HG03520 (cell line): ENCODE data around the gene MYO5C.
A peak's percentile ranks its signal among the peaks of the same experiment; 100 is the strongest.

Experiments used
- ATAC-seq: cut with Tn5 transposase; IDR thresholded peaks from one replicate; pipeline ENCODE4 v1.9.1; 2021; ENCODE audit warnings: mild to moderate bottlenecking, moderate library complexity; ENCODE audit not compliant: unreplicated experiment

The MYO5C gene

GRCh38 chr15:52295421-52296001, at the start of gene MYO5C:
TSS of gene MYO5C (minus strand) at chr15:52295804. CDS start at chr15:52295636, 168 bp downstream.
- ATAC-seq = no peak

- ATAC-seq = no peak
Observed at GRCh38 chr15:52344592-52344991, 49.0 kb upstream of the MYO5C start.

GRCh38 chr15:52343831-52344230, 48.2 kb upstream of the MYO5C start:
- ATAC-seq = no peak

- ATAC-seq = no peak
Observed at GRCh38 chr15:52340093-52340492, 44.5 kb upstream of the MYO5C start.

GRCh38 chr15:52338891-52339290, 43.3 kb upstream of the MYO5C start:
- no peak for ATAC-seq

GRCh38 chr15:52338058-52338457, 42.5 kb upstream of the MYO5C start:
- no peak for ATAC-seq

- no peak for ATAC-seq
Observed at GRCh38 chr15:52337198-52337853, 41.7 kb upstream of the MYO5C start.

GRCh38 chr15:52336529-52336928, 40.9 kb upstream of the MYO5C start:
- ATAC-seq = no peak

- ATAC-seq = no peak
Observed at GRCh38 chr15:52334491-52335160, 39.0 kb upstream of the MYO5C start.

GRCh38 chr15:52331490-52332240, 36.1 kb upstream of the MYO5C start:
- ATAC-seq = peak; percentile 68

GRCh38 chr15:52329987-52330386, 34.4 kb upstream of the MYO5C start:
- no peak for ATAC-seq

- no peak for ATAC-seq
Observed at GRCh38 chr15:52329150-52329549, 33.5 kb upstream of the MYO5C start.

- ATAC-seq = no peak
Observed at GRCh38 chr15:52328680-52329079, 33.1 kb upstream of the MYO5C start.

- ATAC-seq = no peak
Observed at GRCh38 chr15:52326756-52327155, 31.2 kb upstream of the MYO5C start.

GRCh38 chr15:52324109-52324508, 28.5 kb upstream of the MYO5C start:
- no peak for ATAC-seq

- ATAC-seq = no peak
Observed at GRCh38 chr15:52318729-52319500, 23.3 kb upstream of the MYO5C start.

GRCh38 chr15:52317688-52318087, 22.1 kb upstream of the MYO5C start:
- no peak for ATAC-seq

GRCh38 chr15:52317022-52317421, 21.4 kb upstream of the MYO5C start:
- no peak for ATAC-seq

GRCh38 chr15:52309154-52309548, 13.5 kb upstream of the MYO5C start:
- peak; percentile 50 for ATAC-seq

- peak; percentile 63 for ATAC-seq
Observed at GRCh38 chr15:52308446-52309153, 13.0 kb upstream of the MYO5C start.
